ENCODE data around the gene HP1BP3.

The HP1BP3 gene

DNA sequence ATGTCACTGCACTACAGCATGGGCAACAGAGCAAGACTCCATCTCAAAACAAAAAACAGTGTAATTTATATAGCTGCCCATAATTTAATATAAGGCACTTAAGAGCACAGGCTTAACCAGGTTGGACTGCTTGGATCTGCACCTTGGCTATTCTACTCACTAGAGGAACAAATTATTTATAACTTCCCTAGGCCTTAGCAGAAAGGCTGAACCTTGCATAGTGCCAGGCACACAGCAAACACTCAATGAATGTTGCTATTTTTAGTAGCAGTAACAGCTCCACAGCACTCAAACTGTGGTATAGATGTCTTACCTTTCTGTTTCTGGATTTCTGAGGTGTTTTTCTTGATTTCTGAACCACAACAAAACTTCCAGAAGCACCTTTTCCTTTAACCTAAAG lies 19.8 kb downstream of the HP1BP3 start:
- DNase-seq, result no peak

DNA sequence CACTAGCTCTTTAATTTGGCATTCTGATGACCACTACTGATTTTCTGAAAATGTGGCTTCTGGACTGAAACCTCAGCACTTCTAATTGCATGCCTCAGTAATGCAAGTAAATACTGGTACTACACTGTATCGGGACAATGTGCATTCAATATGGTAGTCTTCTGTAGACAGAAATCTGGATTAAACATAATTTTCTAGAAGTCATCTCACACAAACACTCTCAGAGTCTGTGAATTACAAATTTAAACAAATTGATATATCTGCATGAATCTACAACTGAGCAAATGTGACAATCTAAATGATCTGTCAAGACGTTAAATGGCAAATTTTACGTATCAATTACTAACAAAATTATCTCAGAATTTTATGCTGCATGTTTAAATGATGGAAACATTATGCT lies 23.7 kb downstream of the HP1BP3 start:
- no peak for DNase-seq

DNA sequence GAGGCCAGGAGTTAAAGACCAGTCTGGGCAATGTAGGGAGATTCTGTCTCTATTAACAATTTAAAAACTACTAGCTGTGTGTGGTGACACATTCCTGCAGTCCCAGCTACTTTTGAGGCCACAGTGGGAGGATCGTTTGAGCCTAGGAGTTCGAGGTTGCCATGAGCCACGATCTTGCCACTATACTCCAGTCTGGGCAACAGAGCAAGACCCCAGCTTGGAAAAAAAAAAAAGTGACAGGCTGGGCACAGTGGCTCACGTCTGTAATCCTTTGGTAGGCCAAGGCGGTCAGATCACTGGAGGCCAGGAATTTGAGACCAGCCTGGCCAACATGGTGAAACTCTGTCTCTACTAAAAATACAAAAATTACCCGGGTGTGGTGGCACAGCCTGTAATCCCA lies 26.8 kb downstream of the HP1BP3 start:
- DNase-seq, result no peak

DNA sequence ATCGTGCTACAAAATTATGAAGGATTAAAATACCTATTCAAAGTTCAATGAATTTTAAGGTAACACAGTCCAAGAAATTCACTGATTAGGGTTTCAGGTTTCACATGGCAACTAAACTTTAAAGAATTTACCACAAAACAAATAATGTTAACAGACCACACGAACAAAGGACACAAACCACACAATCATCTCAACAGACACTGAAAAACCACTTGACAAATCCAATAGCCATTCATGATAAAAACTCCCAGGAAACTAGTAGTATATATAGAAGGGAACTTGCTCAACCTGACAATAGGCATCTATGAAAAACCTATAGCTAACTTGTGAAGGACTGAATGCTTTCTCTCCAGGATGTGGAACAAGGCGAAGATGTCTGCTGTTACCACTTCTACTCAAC lies 33.5 kb downstream of the HP1BP3 start:
- DNase-seq, result no peak

DNA sequence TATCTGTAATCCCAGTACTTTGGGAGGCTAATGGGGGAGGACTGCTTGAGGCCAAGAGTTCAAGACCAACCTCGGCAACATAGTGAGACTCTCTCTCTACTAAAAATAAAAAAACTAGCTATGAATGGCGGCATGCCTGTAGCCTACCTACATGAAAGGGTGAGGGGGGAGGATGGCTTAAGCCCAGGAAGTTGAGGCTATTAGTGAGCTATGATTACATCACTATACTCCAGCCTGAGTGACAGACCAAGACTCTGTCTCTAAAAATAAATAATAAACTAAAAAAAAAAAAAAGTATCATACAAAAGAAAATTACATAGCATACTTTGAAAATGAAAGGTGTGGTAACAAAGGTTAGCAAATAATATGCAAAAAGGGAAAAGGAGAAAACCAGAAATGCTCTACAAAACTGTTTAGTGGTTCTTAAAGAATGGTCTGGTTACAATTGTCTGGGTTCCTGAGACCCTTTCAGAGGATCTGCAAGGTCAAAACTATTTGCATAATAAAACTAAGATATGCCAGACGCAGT lies 35.6 kb downstream of the HP1BP3 start:
- DNase-seq, result no peak

DNA sequence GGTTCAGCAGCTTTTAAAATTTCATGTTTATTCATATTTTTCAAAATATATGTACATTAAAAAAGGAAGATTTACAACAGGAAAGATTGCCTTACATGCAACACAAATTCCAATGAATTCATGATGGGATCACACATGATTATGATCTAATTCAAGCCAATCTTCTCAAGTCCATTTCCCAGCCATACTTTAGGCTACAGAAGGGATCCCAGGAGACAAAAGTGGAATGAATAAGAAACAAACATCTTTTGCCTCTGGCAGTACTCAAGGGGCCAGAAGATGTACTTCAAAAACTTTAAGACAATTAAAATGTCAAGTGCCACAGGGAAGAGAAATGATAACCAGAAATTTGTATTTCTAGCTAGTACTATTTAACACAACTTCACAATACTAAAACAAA lies 44.4 kb downstream of the HP1BP3 start:
- no peak for DNase-seq

DNA sequence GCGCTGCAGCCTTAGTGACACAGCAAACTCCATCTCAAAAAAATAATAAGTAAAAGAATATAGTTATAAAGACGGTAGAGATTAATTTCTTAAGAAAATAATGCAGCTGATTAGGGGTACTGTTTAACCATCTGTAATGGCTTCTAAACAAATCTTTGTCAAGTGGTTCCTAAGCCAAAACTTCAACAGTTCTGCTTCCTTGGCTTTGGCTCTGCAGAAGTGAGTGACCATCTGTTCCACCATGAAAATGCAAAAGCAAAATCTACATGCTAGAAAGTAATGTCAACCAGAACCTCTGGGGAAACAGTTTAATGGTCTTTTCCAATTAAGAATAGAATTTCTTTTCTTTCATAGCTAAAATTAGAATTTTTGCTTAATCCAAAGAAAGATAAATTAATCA lies 46.3 kb downstream of the HP1BP3 start:
- DNase-seq, result no peak

DNA sequence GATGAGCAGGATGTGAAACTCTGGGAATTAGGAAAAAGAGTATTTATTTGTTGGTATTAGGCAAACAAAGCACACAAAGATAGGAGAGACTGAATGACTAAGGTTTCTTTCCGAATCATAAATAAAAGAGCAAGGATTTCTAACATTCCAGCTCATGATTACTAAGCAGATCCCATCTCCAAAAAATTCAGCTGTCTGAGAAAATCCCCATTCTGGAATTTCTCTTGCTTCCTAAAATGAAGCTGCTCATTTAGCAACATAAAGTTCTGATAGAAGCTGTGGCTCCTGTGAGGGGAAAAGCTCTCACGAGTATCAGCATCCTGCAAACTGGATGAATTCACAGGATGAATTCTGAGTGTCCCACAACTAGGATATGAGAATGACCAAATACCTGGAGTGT lies 47.9 kb downstream of the HP1BP3 start:
- no peak for DNase-seq

DNA sequence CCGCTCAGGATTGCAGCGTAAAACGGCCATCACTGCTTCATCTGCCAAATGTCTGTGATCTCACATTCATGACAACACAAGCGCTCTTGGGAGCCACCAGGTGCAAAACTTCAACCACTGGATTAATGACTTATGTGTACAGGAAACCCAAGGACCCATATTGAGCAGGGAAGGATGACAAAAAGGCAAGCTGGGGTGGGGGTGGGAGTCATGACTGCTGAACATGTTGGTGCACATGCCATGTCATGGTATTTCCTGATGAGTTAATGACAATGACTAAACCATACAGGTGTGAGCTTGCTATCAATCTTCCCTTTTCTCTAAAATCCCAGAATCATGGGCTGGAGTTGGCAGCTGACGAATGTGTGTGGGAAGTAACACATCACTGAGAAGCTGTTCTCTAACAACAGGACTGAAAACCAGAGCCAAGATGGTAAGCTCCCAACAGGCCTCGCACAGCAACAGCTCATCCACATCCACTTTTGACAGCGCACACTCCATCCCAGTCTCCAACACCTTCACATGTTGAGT lies 51.5 kb downstream of the HP1BP3 start:
- no peak for DNase-seq

DNA sequence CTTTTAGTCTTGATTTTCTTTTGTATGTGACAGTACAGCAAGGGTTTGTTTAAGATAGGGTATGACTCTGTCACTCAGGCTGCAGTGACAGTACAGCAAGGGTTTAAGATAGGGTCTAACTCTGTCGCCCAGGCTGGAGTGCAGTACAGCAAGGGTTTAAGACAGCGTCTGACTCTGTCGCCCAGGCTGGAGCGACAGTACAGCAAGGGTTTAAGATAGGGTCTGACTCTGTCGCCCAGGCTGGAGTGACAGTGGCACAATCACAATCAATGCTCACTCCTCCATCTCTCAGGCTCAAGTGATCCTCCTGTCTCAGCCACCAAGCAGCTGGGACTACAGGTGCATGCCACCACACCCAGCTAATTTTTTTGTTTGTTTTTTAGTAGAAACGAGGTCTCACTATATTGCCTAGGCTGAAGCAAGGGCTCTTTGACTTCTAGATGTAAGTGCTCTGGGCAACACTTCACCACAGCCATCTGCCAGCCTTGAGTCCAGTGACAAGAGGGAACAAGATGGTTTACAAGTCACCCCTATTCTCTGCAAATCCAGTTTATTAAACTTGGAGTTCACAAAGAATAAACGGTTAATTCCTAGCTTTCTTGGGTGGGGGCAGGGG lies 53.6 kb downstream of the HP1BP3 start:
- DNase-seq, result no peak

DNA sequence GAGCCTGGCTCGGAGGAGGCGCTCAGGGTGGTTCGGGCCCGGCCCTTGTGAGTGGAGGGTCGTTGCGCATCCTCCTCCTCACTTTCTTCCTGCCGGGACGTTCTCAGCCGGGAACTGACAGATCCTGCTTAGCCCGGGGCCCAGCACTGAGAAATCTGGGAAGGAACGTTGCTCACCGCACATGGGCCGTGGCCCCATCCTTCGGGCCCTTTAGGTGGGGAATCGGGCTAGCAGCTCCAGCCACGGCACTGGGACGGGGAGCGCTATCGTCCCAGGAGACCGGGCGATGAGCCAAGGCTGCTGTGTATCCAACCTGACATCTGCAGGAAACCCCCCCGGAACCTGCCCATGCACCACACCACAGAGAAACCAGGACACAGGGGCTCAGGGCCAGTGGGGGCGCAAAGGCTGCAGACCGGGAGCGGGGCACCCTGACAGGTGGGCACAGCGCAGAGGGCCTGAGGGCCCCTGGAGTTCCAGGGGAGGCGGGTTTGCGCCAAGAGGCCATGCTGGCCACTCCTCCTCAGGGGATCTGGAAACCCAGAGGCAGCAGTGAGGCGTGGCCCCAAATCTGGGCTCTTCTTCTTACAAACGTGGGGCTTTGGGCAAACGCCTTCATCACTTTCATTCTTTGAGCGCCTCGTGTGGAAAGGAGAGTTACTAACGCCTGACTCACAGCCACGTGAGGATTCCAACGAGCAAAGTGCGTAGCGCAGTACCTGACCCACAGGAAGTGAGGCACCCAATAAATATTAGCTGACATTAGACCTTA lies 54.3 kb downstream of the HP1BP3 start, which contains the start of gene SH2D5:
Gene SH2D5, minus strand, starts transcription at position 116 of the 772 bp plus-strand sequence. CDS start 4,659 bp downstream, outside the sequence.
- peak; percentile 58 for DNase-seq

DNA sequence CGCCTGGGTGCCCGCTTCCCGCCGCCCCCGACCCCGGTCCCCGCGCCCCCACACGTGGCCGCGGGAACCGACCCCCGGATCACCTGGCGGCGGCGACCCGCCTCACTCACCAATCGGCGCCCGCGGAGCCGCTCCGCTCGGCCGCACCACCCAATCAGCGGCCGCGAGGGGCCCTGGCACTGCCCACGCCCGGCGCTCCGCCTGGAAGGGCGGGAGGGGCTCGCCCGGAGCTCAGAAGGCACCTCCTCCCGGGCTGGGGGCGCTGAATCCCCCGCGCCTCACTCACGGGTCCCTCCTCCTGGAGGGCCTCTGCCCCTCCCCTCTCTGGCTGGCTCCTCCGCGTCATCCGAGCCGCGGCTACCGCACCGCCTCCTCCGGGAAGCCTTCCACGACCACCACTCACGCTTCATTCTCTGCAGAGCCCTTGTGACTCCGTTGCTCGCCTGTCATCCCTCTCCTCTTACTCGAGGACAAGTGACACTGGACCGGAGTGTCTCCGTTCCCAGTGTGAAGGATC lies 55.0 kb downstream of the HP1BP3 start:
- no peak for DNase-seq

DNA sequence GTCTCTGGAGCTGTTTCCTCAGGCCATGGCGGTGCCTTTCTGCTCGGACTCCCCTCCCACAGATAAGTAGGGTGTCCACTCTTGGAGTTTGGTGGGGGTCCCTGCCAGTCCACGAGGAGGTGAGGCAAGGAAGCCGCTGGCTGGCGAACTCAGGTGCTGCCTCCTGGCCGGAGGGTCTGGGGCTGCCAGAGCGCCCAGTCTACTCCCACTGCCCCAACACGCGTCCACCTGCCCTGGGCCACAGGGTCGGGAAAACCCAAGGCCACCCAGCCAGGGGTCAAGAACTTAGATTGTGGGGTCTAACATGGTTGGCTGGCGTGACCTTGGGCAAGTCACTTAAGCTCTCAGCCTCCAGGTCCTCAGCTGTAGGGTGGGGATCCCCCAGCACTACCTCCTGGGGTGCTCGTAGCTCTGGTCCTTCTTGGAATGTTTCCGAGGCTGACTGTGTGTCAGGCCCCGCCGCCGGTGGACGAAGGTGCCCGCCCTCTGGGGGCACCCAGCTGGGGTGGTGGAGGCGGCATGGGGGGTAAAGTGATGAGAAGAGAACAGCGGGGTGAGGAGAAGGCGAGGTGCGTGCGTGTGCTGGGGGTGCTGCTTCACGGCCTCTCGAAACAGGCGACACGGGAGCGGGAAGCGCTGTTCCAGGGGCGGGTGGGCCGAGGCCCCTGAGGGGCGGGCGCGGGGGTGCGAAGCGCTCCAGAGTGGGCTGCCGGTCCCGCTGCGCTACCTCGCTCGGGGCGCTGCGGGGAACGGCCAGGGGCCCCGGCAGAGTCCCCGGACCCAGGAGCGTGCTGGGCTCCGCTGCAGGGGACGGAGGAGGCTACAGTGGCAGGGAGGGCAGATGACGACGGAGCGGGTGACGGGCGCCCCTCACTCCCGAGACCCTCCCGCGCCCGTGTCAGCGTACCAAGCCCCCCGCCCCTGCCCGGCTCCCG lies 55.8 kb downstream of the HP1BP3 start:
- DNase-seq, result no peak

DNA sequence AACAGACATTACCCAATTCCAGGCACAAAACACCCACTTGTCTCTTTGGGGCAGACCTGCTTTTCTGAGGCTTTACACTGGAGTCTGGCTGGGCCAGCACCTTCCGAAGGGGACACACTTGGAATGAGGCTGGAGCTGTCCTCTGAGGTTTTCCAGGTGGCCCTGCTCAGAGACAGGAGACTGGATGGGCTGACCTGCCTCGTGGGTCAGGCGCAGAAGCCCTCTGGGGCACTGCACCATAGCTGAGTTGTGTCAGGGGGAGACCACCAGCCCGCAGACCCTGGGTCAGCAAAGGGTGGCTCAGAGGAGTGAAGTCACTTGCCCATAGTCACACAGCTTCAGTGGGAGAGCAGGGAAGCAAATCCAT lies 56.4 kb downstream of the HP1BP3 start:
- DNase-seq, result no peak

DNA sequence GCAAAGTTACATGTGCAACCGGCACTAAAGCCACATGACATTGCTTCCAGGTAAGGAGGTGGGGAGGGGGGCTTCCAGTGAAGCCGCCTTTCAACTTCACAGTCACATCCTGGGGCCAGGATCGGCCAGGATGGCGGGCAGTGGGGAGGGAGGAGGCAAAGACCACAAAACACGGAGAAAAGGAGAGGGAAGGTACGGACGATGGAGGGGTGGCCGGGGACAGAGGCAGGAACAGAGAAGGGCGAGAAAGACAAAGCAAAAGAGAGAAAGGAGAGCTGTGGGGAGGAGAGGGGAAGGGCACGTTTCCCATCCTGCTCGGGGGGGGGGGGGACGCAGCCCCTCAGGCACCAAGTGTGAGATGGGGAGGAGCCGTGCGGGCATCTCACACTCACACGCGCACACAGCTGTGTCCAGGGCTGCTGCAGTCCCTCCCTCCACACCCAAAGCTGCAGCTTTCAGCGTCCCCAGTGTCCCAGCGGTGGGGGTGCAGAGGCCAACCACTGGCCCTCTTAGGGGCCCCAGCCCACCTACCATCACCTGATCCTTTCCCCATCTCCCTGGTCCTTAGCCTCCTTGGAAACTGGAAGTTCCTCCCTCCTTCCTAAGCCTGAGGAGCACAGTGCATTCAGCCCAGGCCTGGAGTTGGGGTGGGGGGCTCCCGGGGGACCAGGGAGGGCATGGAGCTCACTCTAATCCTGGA lies 57.0 kb downstream of the HP1BP3 start:
- no peak for DNase-seq

DNA sequence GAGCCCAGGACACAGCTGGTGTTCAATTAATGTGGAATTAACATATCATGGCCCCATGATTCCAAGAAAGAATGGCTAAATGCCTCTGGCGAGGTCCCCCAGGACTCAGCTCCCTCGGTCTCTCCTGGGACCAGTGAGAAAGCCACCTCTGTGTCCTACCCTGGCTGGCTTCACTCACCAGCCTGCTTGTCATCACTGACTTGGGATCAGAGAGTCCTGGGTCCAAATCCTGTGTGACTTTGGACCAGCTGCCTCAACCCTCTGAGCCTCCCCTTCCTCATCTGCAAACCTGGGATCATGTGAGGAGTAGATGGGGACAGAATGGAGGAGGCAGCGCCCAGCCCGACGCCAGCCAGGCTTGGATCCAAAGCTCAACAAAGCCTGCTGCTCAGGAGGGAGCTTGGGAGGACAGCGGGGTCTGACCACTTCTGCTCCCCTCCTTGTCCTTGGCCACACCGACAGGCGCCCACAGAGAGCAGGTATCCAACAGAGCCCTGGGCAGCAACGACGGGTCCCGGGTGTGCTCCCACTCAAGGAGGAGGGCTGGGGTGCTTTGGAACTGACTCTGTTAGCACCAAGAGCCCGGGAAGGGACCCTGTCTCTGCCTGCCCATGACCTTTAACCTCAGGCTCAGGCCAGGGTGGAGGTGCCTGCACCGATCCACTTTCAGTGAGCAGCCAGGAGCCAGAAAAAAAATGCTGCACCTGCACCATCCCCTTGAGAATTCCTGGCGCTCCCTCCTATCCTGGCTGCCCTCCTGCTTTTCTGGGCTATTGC lies 57.8 kb downstream of the HP1BP3 start:
- DNase-seq, result no peak

DNA sequence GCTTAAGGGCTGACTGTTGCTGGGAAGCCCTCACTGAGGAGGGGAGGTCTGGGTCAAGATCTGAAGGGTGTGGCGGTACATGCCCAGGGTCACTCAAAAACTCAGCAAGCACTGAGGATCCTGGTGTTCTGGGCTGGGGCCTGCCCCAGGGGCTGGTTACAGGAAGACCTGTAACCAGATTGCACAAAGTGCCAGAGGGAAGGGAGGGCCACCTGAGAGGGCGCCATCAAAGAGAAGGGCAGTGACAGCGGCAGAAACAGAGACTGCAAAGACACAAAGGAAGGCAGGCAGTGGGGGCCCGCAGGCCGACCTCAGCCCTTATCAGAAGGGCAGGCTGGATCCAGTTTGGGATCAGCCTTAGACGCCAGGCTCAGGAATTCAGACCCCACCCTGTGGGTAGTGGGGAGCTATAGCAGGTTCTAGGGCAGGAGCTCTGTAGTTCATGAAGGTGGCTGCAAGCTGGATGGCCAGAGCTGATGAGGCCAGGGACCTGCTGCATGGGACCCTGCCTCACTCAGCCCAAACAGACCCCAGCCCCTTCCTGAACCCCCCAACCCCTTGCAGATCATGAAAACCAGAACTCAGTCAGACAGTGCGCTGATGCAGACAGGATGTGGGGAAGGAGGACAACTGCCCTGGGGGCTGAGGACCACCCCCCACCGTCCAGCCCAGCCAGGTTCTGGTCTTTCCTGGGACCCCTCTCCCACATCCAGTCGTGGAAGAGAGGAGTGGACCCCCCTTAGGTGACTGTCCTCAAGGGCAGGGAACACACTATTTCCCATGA lies 58.5 kb downstream of the HP1BP3 start:
- DNase-seq, result no peak

DNA sequence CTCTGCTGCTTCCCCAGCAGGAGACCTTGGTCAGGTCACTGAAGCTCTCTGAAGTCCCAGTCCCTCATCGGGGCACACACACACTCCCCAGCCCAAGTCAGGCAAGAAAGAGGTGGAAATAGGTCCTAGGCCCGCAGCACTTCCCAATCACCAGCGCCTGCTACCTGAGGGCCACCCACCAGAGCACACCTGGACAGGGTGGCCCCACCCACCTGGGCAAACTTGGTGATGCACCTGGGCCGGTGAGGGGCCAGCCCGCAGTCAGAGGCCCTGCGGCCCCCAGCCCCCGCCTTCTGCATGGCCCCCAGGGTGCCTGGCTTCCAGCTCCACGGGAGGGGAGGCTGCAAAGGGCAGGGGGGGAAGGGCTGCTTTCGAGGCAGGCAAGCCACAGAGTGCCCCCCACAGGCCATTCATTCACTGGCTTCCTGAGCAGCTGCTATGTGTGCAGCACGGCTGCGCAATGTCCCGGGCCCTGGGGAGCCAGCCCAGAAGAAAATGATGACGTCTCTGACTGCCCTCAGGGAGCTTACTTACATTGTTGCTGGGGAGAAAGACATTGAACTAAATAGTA lies 59.3 kb downstream of the HP1BP3 start:
- no peak for DNase-seq

DNA sequence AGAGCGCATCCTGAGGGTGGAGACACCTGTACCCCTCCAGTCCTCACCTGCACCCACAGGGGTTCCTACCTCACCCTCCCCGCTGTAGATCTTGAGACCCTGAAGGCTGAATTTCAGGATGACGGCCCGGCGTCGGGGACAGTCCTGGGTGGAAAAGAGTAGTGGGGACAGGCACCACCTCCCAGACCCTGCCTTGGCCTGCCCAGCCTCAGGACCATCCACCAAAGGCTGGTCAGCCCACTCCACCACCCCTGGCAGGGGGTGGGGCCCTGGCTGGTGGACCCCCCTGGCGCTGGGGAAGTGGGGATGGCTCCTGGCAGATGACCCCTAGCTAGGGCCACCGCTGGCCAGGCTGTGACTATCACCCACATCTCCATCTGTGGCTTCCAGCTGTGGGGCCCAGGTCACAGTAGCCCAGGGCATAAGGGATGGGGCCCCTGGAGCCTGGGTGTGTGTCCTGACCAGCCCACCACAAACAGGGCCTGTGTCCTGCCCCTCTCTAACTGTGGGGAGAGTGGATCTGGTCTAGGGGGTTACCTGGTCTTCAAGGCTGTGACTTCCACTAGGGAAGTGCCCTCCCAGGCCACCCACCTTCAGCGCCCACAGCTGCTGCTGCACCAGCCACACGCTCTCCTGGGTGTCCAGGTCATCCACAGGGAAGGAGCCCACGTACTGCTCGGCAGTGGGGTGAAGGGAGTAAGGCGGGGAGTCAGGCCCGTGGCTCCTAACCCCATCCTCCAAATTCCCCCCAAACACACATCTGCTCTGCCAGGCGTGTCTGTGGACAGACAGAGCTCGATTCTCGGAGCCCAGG lies 60.0 kb downstream of the HP1BP3 start:
- no peak for DNase-seq

Data from GOT3 (cell line).